Stimulated activated naive CD4-positive, alpha-beta T cell treated with Interleukin-2 at 50 U/mL for 16 hours (primary cell): ENCODE measurements around the gene PREX1.

Experiments used
- DNase-seq: peaks from one replicate; lab custom pipeline; 2025; lab: John Stamatoyannopoulos, UW

Gene PREX1

GRCh38 chr20:48582673-48582985 is 245.2 kb downstream of the PREX1 start:
- no peak for DNase-seq

GRCh38 chr20:48581167-48581566 is 246.6 kb downstream of the PREX1 start:
- DNase-seq: no peak

GRCh38 chr20:48578397-48579098 is 249.3 kb downstream of the PREX1 start:
- no peak for DNase-seq

GRCh38 chr20:48577557-48577956 is 250.2 kb downstream of the PREX1 start:
- no peak for DNase-seq

- DNase-seq: no peak
Observed at GRCh38 chr20:48574383-48574782, 253.4 kb downstream of the PREX1 start.
